HG02798 (cell line): ENCODE data around the gene ERBB2.
"Not testable (repeated sequence)": the region's sequence is repeated elsewhere in the genome, so short reads cannot be mapped to it uniquely, and the experiment has no call there.

Experiments
- ATAC-seq: cut with Tn5 transposase; IDR thresholded peaks from one replicate; pipeline ENCODE4 v1.9.1; 2021; ENCODE audit warnings: mild to moderate bottlenecking; ENCODE audit not compliant: unreplicated experiment, poor library complexity

The ERBB2 gene

DNA sequence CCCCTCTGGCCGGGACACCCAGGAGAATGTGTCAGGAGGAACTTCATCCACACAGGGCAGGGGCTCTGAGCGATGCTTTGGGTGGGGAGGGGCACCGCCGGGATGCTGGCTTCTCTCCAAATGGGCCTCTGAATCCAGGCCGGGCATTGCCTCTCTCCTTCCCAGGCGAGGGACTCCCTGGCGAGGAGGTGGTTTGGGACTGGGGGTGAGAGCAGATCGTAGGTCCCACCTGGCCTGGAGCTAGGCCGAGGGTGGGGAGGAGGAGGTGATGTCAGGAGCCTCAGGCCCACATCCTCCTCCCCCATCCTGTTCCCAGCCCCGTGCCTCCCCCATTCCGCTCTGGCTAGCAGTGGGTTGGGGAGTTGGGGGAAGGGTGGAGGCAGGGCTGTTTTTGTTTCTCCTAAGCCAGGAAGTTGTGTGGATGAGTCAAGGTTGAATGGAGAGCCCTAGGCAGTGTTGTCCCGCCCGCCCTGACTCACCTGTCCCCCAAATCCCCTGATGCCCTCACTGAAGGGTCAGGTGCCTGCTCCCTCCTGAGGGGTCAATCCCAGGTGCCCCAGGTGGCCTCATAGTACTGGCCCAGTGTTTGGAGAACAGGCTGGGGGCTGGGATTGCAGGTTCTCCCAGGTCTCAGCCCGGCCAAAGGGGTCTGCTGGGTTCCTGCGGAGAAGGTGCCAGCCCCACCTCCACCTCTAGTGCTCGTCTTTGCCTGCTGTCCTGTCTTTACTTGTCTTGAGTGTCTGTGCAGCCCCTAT, 40.7 kb downstream of the ERBB2 start:
- no peak for ATAC-seq

DNA sequence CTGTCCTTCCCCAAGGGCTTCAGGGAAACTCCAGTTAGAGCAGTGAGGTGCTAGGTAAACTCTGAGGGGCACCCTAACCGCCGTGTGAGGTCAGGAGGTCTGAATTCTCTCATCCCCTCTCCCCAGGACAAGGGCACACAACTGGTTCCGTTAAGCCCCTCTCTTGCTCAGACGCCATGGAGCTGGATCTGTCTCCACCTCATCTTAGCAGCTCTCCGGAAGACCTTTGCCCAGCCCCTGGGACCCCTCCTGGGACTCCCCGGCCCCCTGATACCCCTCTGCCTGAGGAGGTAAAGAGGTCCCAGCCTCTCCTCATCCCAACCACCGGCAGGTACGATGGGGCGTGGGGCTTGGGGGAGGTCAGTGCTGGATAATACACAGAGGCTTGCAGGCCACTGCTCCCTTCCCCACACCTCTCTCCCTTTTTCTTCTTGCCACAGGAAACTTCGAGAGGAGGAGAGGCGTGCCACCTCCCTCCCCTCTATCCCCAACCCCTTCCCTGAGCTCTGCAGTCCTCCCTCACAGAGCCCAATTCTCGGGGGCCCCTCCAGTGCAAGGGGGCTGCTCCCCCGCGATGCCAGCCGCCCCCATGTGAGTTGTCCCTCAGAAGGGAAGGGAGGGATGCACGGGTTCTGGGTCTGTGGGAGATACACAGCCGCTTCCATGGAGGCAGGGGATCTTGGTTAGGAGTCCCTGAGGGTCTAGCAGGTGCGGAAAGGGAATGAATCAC, 42.4 kb downstream of the ERBB2 start:
- ATAC-seq = no peak

DNA sequence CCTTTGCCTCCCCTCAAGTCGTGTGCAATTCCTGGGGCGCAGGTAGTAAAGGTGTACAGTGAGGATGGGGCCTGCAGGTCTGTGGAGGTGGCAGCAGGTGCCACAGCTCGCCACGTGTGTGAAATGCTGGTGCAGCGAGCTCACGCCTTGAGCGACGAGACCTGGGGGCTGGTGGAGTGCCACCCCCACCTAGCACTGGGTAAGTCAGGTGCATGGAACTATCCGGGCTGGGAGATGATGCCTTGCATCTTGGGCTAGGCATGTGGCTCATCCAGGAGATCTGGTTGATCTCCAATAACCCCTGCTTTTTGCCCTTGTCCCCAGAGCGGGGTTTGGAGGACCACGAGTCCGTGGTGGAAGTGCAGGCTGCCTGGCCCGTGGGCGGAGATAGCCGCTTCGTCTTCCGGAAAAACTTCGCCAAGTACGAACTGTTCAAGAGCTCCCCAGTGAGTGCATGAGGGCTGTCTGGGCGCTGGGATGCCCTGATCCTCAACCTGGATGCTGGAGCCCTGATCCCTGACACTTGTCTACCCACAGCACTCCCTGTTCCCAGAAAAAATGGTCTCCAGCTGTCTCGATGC, 43.1 kb downstream of the ERBB2 start:
- no peak for ATAC-seq

DNA sequence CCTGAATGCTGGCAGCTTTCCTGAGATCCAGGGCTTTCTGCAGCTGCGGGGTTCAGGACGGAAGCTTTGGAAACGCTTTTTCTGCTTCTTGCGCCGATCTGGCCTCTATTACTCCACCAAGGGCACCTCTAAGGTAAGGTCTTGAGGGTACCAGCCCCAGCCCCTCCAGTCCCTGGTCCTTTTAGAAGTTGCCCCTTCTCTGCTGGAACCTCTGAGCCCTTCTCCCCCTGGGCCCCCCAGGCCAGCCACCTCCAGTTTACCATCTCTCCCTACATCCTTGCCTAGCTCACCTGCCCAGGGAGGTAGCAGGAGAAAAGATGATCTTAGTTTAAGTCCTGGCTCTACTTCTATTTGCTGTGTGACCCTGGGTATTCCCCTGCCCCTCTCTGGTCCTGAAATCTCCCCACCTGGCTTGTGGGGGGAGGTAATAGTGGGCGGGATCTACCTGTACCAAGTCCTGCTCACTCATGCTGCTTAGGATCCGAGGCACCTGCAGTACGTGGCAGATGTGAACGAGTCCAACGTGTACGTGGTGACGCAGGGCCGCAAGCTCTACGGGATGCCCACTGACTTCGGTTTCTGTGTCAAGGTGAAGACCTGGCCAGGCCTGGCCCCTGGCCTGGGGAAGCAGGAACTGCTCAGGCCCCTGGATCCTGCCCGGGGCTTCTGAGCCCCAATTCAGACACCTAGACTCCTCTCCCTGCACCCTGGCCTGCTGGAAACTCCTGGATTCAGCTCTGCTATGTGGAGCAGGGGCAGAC, 44.4 kb downstream of the ERBB2 start:
- ATAC-seq = no peak

DNA sequence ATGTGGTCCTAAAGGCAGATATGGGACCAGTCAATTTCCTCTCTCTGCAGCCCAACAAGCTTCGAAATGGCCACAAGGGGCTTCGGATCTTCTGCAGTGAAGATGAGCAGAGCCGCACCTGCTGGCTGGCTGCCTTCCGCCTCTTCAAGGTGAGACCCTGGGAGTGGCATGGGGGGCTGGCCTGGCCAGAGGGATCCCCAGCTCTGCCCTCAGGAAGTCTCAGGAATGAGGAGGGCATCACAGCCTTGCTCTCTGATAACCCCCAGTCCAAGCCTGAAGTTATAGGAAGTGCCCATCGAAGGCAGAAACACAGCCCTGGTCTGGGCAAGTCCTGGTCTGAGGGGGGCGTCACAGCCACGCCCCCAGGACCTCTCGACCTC, 45.0 kb downstream of the ERBB2 start:
- ATAC-seq = no peak

DNA sequence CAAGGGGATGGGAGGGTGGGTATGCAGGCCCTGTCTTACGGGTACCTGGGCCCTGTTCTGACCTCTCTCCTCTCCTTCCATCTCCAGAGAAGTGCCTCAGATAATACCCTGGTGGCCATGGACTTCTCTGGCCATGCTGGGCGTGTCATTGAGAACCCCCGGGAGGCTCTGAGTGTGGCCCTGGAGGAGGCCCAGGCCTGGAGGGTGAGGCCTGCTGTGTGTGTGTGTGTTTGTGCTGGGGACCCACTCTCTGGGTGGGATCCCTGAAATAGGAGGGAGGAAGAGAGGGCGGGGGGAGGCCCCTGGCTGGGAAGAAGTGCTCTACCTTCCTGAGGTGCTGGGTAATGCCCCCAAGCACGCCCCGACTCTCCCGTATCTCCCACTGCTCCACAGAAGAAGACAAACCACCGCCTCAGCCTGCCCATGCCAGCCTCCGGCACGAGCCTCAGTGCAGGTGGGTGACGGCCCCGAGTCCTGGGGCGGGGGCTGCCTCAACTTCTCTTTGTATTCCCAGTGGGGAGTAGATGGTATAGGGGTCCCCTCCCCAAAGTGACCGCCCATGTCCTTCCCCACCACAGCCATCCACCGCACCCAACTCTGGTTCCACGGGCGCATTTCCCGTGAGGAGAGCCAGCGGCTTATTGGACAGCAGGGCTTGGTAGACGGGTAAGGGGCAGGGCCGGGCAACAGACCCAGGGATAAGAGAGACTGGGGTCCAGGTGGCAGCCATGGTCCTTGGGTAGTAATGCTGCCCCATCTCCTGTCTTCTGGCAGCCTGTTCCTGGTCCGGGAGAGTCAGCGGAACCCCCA, 45.7 kb downstream of the ERBB2 start:
- ATAC-seq = no peak

DNA sequence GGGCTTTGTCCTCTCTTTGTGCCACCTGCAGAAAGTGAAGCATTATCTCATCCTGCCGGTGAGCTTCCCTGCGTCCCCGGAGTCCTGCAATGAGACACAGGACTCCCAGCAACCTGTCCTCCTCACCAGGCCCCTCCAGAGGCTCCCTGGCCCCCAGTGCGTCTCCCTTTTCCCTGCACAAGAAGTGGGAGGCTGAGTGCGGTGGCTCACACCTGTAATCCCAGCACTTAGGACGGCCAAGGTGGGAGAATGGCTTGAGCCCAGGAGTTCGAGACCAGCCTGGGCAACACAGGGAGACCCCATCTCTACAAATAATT, 46.2 kb downstream of the ERBB2 start:
- ATAC-seq = no peak

DNA sequence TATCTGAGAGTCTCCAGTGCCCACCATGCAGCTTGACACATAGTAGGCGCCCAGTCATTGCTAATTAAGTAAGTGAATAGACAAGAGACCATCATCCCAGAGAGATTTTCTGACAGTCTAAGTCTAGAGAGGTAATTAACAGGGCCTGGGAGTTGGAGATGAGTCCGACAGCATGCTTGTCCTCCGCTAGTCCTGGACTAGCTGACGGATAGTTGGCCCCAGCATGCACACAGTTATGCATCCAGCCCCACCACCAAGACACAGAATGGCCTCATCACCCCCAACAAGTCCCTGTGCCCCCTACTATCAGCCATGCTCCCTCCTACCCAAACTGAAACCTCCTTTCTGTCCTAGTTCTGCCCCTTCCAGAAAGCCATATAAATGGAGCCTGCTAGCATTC, 47.9 kb downstream of the ERBB2 start:
- ATAC-seq = no peak

DNA sequence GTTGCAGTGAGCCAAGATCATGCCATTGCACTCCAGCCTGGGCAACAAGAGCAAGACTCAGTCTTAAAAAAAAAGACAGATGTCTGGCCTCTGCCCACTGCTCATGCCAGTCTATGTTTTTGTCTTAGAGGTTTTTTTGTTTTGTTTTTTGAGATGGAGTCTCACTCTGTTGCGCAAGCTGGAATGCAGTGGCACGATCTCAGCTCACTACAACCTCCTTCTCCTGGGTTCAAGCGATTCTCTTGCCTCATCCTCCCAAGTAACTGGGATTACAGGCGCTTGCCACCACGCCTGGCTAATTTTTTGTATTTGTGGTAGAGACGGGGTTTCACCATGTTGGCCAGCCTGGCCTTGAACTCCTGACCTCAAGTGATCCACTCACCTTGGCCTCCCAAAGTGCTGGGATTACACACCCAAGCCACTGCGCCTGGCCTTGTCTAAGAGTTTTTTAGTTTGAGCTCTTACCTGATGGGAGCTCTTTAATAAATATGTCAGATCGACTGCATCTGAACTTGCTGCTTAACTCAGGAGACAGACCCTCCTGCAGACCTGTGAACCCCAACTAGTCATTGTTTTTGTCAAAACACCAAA, 48.7 kb downstream of the ERBB2 start:
- ATAC-seq = not testable (repeated sequence)

DNA sequence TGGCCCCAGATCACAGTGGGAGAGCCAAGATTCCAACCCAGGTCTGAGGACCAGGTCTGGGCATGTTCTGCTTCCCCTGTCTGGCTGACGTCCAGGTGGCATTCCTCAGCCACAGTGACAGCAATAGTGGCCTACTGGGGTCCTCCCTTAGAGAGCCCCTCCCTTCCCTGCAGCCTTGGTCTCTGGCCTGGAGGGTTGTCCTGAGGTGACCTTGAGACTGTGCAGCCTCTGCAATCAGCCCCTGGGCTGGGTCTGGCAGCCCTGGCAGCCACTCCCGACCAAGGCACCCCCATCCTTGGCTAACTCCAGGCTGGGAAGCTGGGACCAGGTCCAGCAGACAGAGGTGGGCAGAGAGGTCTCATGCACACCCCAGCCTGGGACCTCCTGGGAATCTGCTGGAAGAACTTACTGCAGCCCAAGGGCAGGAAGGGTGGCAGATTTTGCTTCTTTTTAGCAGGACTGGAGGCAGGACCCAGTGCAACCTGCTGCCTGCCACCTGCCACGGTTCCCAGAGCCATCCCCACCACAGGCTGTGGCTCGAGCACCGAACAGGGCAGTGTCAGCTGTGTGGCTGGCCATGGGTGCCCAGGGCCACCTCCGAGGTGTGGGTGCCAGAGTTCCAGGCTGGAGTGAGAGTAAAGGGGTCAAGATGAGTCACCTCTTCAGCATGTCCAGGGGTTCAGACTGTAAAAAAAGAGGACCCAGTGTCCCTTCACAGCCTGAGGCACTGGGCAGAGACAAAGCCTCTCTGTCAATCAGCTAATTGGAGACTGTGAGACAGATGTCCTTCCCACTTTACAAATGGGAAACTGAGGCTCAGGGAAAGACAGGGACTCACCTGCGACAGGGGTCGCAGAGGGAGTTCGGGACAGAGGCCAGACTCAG, 50.5 kb downstream of the ERBB2 start:
- ATAC-seq = no peak

DNA sequence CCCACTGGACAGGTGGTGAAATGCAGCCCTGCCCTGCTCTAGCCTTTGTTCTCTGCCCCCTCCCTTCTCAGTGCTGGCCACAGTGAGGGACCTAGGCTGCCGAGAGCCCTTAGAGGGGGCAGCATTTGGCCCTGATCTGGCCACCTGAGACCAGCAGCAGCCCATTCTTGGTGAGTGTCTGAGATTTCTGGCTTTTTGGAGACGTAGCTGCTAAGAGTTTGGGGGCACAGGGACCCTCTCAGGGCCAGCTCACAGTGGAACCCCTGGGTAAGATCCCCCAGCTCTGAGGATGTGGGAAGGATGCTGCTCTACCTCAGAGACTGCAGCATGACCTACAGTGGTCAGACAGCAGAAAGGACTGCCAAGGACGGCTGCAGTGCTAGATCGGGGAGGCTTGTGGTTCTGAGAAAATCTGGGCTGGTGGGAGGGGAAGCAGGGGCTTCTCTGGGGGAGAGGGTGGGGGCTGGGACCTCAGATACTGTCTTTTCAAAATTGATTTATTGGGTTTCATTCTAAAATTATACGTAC, 51.2 kb downstream of the ERBB2 start:
- ATAC-seq = no peak

DNA sequence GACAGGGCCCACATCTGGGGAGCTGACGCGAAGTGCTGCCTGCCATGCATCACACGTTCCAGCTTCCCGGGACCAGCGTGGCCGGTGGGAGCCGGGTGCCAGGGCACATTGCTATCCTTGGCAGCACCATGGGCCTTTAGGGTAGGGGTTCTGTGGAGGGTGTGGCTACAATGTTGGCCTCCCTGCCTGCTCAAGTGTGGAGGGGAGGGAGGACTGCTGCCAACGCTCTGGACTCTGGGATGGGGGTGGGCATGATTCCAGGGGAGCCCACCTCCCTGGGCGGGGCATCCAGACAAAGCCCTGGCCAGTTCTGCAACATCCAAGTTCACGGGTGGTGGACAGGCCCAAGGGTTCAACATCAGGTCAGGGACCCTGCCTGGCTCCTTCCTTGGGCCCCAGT, 51.8 kb downstream of the ERBB2 start:
- ATAC-seq = no peak

DNA sequence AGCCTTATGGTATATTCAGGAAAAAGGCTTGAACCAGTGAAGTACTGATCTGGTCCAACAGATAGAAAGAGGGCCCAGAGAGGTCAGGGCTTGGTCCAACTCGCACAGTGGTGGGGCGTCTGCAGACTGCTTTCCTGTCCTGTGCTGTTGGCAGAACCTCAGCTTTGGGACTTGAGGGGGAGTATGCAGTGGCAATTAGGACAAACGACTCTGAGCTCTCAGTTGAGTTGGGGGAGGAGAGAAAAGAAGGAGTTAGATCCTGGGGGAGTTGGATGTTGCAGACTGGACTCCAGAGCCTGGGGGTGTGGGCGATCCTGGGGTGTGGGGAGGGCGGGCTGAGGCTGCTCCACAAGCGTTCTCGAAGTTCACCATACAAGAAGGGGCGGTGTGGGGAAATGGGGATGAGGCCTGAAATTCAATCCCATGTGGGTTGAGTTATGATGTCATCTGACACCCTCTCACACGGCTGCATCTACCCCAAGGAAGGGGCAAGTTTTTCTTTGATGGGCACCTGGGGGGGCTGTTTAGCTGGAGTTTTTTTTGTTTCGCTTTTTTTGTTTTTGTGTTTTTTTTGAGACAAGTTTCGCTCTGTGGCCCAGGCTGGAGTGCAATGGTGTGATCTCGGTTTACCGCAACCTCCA, 52.5 kb downstream of the ERBB2 start:
- ATAC-seq = no peak

DNA sequence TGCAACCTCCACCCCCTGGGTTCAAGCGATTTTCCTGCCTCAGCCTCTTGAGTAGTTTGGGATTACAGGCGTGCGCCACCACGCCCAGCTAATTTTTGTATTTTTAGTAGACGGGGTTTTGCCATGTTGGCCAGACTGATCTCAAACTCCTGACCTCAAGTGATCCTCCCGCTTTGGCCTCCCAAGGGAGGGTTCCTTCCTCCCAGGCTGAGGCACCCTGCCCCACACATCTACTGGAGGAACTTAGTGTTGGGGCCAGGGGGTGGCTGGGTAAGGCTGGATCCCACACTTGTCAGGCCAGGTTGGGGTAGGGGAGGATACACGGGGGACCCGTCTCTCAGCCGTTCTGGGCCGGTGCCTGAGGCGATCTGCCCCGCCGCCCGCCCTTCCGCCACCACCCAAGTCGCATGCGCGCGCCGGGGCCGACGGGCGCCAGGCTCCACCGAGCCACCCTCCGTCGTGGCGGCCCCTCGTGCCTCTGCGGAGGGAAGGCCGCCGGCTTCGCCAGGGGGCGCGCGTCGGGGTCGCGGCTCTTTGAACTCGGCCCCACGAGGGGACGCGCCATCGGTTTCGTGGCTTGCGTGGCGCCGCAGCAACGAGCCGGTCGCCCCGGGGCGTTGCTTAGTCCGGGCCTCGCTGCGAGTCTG, 53.8 kb downstream of the ERBB2 start:
- peak; percentile 28 for ATAC-seq

DNA sequence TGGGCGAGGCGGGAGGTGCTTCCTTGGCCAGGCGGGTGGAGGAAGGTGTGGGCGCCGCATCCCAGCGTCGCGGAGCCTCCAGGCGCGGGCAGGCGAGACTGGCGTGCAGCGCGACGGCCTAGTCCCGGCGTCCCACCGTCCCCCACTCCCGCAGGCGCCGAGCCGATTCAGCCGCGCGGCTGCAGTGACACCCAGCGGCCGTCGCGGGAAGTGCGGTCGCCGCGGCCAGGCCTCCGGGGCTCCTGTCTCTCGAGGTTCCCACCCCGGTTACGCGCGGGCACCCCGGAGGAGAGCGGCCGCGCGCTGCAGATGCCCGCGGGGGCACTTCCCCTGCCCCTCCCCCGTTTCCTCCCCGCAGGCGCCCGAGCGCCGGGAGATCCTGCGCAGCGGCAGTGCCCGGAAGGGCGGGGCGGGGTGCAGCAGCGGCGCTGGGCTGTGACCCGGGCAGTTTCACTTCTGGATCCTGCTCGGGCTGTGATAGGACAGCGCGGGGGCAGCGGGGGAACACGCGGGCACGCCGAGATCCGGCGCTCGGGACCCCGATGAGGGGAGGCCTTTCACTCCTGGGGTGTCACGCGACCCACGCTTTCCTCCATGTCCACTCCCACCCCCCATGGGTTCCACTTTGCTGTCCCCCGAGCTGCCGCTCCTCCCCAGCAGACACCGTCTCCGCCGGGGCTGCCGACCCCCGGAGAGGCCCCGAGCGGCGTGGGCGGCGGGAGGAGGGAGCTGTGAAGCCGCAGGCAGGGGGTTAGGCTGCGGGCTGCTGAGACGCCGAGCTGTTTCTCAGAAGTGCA, 54.5 kb downstream of the ERBB2 start:
- ATAC-seq = peak; percentile 73

DNA sequence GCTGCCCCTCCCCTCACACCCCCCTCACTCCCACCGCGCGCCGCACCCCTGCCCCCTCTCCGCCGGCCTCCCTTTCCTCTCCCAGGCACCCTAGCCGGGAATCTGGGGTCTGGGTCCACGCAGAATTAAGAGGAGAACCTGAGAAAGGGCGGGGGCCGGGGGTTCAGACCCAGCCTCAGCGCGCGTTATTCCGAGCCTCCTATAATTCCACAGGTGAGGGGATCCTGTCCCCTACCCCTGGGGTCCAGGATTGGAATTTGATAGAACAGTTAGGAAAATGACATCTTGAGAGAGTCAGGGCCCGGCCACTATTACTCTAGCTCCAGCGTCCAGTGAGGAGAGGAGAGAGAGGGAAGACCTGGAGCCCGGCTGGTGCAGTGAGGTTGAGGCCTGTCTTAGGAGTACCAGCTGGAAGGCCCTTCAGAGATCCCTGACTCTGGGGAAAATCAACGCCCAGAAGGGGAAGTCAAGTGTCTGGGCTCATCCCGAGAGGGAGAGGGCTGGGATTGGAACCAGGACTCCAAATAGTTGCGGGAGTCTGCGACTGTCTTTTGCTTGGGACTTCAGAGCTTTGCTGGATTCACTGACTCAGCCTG, 55.2 kb downstream of the ERBB2 start:
- ATAC-seq = no peak
